Calu3 (cell line): Measurements from ENCODE around the gene KRTAP12-4. TPM values are rescaled to one million over a fixed set of nuclear protein-coding genes. Genes with fewer than 3 reads are reported as not detected.

Experiments used
- BruUV-seq: library from RNA; stranded (reverse); fragments of 400-500 nt; replicated peaks from 2 replicates; lab custom pipeline; 2021; lab: Mats Ljungman, UMichigan
- CTCF ChIA-PET: fragments of 300-600 bp; sonication (Branson Sonifier 250); formaldehyde crosslinking; loops from one replicate; lab custom pipeline; 2022; ENCODE audit warnings: antibody characterized with exemption; lab: Charles Lee
- DNase-seq: peaks from one replicate; pipeline ENCODE4 v3.0.0; 2022
- H3K27ac Mint-ChIP-seq: one replicate; pipeline ENCODE4 v1.8.0; 2022; ENCODE audit warnings: mixed read lengths; ENCODE audit not compliant: unreplicated experiment
- H3K27me3 Mint-ChIP-seq: one replicate; pipeline ENCODE4 v1.8.0; 2022; ENCODE audit warnings: mixed read lengths; ENCODE audit not compliant: unreplicated experiment
- H3K36me3 Mint-ChIP-seq: one replicate; pipeline ENCODE4 v1.8.0; 2022; ENCODE audit warnings: mild to moderate bottlenecking, moderate library complexity, mixed read lengths; ENCODE audit not compliant: insufficient read depth, unreplicated experiment
- H3K4me1 Mint-ChIP-seq: one replicate; pipeline ENCODE4 v1.8.0; 2022; ENCODE audit warnings: mild to moderate bottlenecking, low read depth, mixed read lengths; ENCODE audit not compliant: unreplicated experiment
- H3K4me3 Mint-ChIP-seq: one replicate; pipeline ENCODE4 v1.8.0; 2022; ENCODE audit warnings: mild to moderate bottlenecking, low read depth, moderate library complexity, mixed read lengths; ENCODE audit not compliant: unreplicated experiment
- H3K9me3 Mint-ChIP-seq: one replicate; pipeline ENCODE4 v1.8.0; 2022; ENCODE audit warnings: low read depth, mixed read lengths; ENCODE audit not compliant: unreplicated experiment
- intact Hi-C: fragments of 100-400 bp; cut with micrococcal nuclease; formaldehyde crosslinking; loops from one replicate; pipeline ENCODE4 v1.10.0; 2022; ENCODE audit not compliant: unreplicated experiment
- total RNA-seq: library from RNA; stranded (reverse); gene quantifications from 2 replicates; pipeline ENCODE4 v1.2.3, GENCODE V29; 2022
- TF ChIP-seq, protein P1 (sequence below): fragments of 200-600 bp; IDR thresholded peaks from one replicate; pipeline ENCODE4 v1.8.0; 2022; ENCODE audit warnings: antibody characterized with exemption; ENCODE audit not compliant: unreplicated experiment

KRTAP12-4 gene
- total RNA-seq, 1 experiment from 2014 or later: not detected

GRCh38 chr21:44637018-44637850, 17.2 kb downstream of the KRTAP12-4 start, which contains the start of gene KRTAP10-10:
TSS of gene KRTAP10-10 (plus strand) at chr21:44637356. CDS start at chr21:44637418, 62 bp downstream.
- peaks cover 9% of the 10 kb centered on the region for H3K9me3 Mint-ChIP-seq
- TF ChIP-seq, protein P1, sequence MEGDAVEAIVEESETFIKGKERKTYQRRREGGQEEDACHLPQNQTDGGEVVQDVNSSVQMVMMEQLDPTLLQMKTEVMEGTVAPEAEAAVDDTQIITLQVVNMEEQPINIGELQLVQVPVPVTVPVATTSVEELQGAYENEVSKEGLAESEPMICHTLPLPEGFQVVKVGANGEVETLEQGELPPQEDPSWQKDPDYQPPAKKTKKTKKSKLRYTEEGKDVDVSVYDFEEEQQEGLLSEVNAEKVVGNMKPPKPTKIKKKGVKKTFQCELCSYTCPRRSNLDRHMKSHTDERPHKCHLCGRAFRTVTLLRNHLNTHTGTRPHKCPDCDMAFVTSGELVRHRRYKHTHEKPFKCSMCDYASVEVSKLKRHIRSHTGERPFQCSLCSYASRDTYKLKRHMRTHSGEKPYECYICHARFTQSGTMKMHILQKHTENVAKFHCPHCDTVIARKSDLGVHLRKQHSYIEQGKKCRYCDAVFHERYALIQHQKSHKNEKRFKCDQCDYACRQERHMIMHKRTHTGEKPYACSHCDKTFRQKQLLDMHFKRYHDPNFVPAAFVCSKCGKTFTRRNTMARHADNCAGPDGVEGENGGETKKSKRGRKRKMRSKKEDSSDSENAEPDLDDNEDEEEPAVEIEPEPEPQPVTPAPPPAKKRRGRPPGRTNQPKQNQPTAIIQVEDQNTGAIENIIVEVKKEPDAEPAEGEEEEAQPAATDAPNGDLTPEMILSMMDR: no peak
- no peak within 1 kb of the TSS for H3K4me3 Mint-ChIP-seq
- no peaks in the 10 kb centered on the region for H3K4me1 Mint-ChIP-seq
- no peak within 1 kb of the TSS for H3K27ac Mint-ChIP-seq
- no peak for DNase-seq
- no peaks in the 10 kb centered on the region for H3K36me3 Mint-ChIP-seq
- H3K27me3 Mint-ChIP-seq: peaks cover 91% of the 10 kb centered on the region
- BruUV-seq: no TSS peak
- CTCF ChIA-PET: no interaction called here
- intact Hi-C loops: no loop called here

DNA sequence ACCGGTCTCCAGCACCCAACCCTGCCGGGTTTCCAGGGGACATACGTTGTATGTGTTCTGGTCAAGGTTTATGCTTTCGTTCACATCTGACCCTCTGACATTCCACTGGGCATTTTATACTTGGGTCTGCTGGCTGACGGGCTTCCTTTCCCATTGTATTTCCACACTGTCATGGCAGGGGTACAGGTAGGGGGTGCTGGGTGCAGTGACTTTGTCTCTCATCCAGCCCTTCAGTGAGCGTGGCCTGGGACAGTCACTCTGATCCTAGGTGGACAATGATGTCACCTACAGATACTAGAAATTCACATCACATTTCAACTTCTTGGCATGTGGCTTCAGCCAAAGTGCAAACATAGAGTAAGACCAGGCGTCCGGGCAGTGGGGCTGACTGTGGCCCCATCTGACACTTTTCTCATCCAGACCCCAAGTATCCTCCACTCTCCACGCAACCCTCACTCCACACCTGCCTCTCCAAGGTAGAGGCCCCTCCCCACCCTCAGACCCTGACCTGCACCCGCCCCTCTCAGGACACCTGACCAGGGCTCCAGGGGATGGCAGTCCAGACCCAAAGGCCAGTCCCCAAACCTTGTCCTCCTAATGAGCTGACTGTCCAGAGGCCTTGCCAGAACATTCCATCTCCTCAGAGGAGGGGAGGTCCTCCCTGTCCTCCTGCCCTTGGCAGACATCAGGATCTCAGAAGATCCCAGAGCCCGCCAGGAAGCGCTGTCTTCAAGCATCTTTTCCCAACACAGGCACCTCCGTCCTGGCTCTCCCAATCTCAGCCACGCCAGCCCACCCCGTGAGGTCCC, 18.0 kb downstream of the KRTAP12-4 start:
- BruUV-seq: no TSS peak
- DNase-seq: no peak
- peaks cover 14% of the 10 kb centered on the region for H3K9me3 Mint-ChIP-seq
- H3K4me3 Mint-ChIP-seq: no peak overlapping the region
- H3K27ac Mint-ChIP-seq: no peak overlapping the region
- no peaks in the 10 kb centered on the region for H3K4me1 Mint-ChIP-seq
- H3K36me3 Mint-ChIP-seq: no peaks in the 10 kb centered on the region
- H3K27me3 Mint-ChIP-seq: peaks cover 92% of the 10 kb centered on the region
- intact Hi-C loops: no loop called here
- TF ChIP-seq, protein P1: no peak
- CTCF ChIA-PET: no interaction called here

- Mint-ChIP-seq H3K9me3 (peaks cover 15% of the 10 kb centered on the region), H3K27ac (no peak overlapping the region), H3K27me3 (peaks cover 82% of the 10 kb centered on the region), H3K4me1 (no peaks in the 10 kb centered on the region), H3K36me3 (no peaks in the 10 kb centered on the region), H3K4me3 (no peak overlapping the region)
- CTCF ChIA-PET: no interaction called here
- DNase-seq: no peak
- TF ChIP-seq, protein P1: no peak
- intact Hi-C loops: no loop called here
- no TSS peak for BruUV-seq
These were observed 22.4 kb downstream of the KRTAP12-4 start for GRCh38 chr21:44632067-44632466.

DNA sequence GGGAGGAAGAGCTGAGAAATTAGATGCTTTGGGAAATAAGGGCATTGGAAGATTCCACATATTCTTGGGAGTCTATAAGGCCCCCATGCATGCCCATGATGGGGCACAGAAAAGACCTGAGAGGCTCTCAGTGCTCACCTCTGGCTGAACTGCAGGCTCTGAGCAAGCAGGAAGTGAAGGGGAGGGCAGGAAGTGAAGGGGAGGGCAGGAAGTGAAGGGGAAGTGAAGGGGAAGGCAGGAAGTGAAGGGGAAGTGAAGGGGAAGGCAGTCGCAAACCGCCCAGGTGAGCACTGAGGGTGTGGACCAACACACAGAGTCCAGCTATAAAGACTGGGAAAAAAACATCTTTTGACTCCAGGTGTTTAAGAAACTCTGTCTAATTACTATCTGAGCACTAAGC, 24.0 kb downstream of the KRTAP12-4 start:
- CTCF ChIA-PET: no interaction called here
- Mint-ChIP-seq H3K27ac (no peak overlapping the region), H3K4me1 (no peaks in the 10 kb centered on the region), H3K27me3 (peaks cover 70% of the 10 kb centered on the region), H3K36me3 (no peaks in the 10 kb centered on the region), H3K9me3 (peaks cover 15% of the 10 kb centered on the region), H3K4me3 (no peak overlapping the region)
- BruUV-seq: no TSS peak
- intact Hi-C loops: no loop called here
- no peak for DNase-seq
- TF ChIP-seq, protein P1: no peak
